Mucosa of descending colon (tissue), 3 donors: ENCODE results near the gene MTHFS. TPM values are rescaled to one million over a fixed set of nuclear protein-coding genes. Genes with fewer than 3 reads are reported as not detected.
"Not testable (repeated sequence)": the region's sequence is repeated elsewhere in the genome, so short reads cannot be mapped to it uniquely, and the experiment has no call there.

Experiments used
- ATAC-seq: fragments of 200-7000 bp; cut with Tn5 transposase; one replicate; pipeline ENCODE4 v1.9.1; 2020; ENCODE audit warnings: mild to moderate bottlenecking, moderate library complexity
- DNase-seq, 3 donors: peaks; one replicate each; pipeline ENCODE4 v3.0.0-alpha.2; 2020
- H3K36me3 ChIP-seq: fragments of 200-600 bp; one replicate; pipeline ENCODE4 v1.8.0; 2021; ENCODE audit warnings: low read depth, mild to moderate bottlenecking
- H3K4me1 ChIP-seq: fragments of 200-600 bp; one replicate; pipeline ENCODE4 v1.8.0; 2021; ENCODE audit warnings: low read depth, mild to moderate bottlenecking
- H3K4me3 ChIP-seq: fragments of 200-600 bp; one replicate; pipeline ENCODE4 v1.8.0; 2021; ENCODE audit warnings: mild to moderate bottlenecking
- H3K9me3 ChIP-seq: fragments of 200-600 bp; one replicate; pipeline ENCODE4 v1.8.0; 2021; ENCODE audit warnings: mild to moderate bottlenecking
- CTCF ChIP-seq: fragments of 200-600 bp; IDR thresholded peaks from one replicate; pipeline ENCODE4 v1.8.0; 2022; ENCODE audit warnings: antibody characterized with exemption, mild to moderate bottlenecking
- intact Hi-C, 2 donors: fragments of 100-400 bp; cut with DNase I in 1 of 2; cut with micrococcal nuclease in 1 of 2; formaldehyde crosslinking; loops; one replicate each; pipeline versions ENCODE4 v1.11.0 to v1.11.1; 2022; cut with DNase I, micrococcal nuclease
- total RNA-seq, 3 donors: library from RNA; stranded (reverse); fragmentation: NEBNext Ultra II Directional in 2 of 3; extraction: Animal tissue kit (Norgen Biotek cat#: 25700) in 2 of 3; gene quantifications; one replicate each; pipeline versions ENCODE4 v1.2.1 to v1.2.4, GENCODE V29; 2021 to 2023
- donor health status: DM: no; HTN: no; CAD: no; lungs with moderate emphysema.
- donor health status: DM: no; HTN: no; CAD: no.
- donor health status: DM: no; HTN: yes; CAD: no.

The MTHFS gene
- total RNA-seq, 3 donors from 2014 or later = 16.7 to 27.0 (median 19.2) TPM

- intact Hi-C loops = no loop called here
- no peaks in the 10 kb centered on the region for H3K4me1 ChIP-seq
- no peak for TF ChIP-seq CTCF
Measured at GRCh38 chr15:79904271-79904670, 7.5 kb upstream of the MTHFS start.

GRCh38 chr15:79903626-79904025 lies 6.8 kb upstream of the MTHFS start:
- ATAC-seq = no peak
- TF ChIP-seq CTCF = no peak
- intact Hi-C loops = no loop called here
- Histone ChIP-seq H3K9me3 (no peaks in the 10 kb centered on the region), H3K4me3 (no peak overlapping the region), H3K36me3 (no peaks in the 10 kb centered on the region), H3K4me1 (no peaks in the 10 kb centered on the region)
- no peak for DNase-seq

More at GRCh38 chr15:79904271-79904670, 7.5 kb upstream of the MTHFS start:
- no peak for DNase-seq
- no peaks in the 10 kb centered on the region for H3K36me3 ChIP-seq
- H3K4me3 ChIP-seq = no peak overlapping the region
- H3K9me3 ChIP-seq = no peaks in the 10 kb centered on the region
- no peak for ATAC-seq

DNA sequence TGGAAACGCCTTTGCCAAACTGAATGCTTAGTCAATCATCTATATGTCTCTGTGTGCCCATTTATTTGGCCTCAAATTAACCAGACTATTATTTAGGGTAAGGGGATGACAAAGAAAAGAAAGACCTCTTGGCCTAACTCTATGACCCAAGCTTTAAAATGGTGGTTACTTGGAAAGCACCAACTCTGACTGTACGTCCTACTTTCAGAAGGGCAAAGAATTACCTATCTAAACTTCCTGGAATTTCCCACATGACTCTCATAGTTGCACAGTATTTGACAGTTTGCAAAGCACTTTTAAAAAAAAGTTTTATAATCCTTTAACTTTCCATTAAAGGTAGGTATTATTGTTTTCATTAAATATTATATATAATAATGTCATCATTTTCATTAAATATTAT lies 6.3 kb upstream of the MTHFS start:
- TF ChIP-seq CTCF = no peak
- DNase-seq (no peak), ATAC-seq (no peak)
- H3K9me3 ChIP-seq = no peaks in the 10 kb centered on the region
- H3K4me1 ChIP-seq = no peaks in the 10 kb centered on the region
- H3K36me3 ChIP-seq = no peaks in the 10 kb centered on the region
- H3K4me3 ChIP-seq = no peak overlapping the region
- intact Hi-C loops = no loop called here

GRCh38 chr15:79901958-79902357 lies 5.1 kb upstream of the MTHFS start:
- TF ChIP-seq CTCF = no peak
- H3K4me3 ChIP-seq = no peak overlapping the region
- DNase-seq (peak in 1 of 3 donors; percentile 27), ATAC-seq (peak; percentile 16)
- H3K4me1 ChIP-seq = no peaks in the 10 kb centered on the region
- no peaks in the 10 kb centered on the region for H3K36me3 ChIP-seq
- H3K9me3 ChIP-seq = no peaks in the 10 kb centered on the region
- intact Hi-C loops = no loop called here

- H3K4me1 ChIP-seq, ATAC-seq, H3K36me3 ChIP-seq, intact Hi-C loops, H3K4me3 ChIP-seq, DNase-seq, H3K9me3 ChIP-seq: not testable (repeated sequence)
Measured at GRCh38 chr15:79900818-79901378, 4.1 kb upstream of the MTHFS start.

GRCh38 chr15:79900087-79900486 lies 3.3 kb upstream of the MTHFS start:
- no peak for TF ChIP-seq CTCF
- H3K36me3 ChIP-seq = no peaks in the 10 kb centered on the region
- intact Hi-C loops = no loop called here
- H3K4me3 ChIP-seq = no peak overlapping the region
- ATAC-seq (no peak), DNase-seq (no peak)
- H3K9me3 ChIP-seq = no peaks in the 10 kb centered on the region
- peaks cover 5% of the 10 kb centered on the region for H3K4me1 ChIP-seq

DNA sequence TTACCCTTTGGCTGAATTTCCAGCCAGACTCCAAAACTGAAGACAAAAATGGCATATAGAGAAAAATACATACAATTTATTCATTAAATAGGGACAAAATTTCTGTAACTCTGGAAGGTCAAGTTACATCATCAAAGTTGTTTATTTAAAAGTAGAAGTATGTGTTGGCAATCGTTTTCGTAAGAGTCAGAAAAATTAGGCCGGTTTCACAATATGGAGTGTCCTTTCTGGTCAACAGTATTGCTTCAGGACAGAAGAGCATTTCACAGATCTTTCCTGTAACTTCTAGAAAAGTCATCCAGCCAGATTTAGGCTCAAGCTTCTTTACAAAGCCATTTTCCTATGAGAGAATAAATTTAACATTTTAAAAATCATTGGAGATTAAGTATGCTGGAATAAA lies 2.0 kb upstream of the MTHFS start:
- H3K4me1 ChIP-seq, H3K36me3 ChIP-seq, ATAC-seq, H3K4me3 ChIP-seq, DNase-seq, H3K9me3 ChIP-seq, intact Hi-C loops: not testable (repeated sequence)
